GM06990 (cell line): ENCODE measurements around the gene EGLN2.
"Not testable (repeated sequence)": the region's sequence is repeated elsewhere in the genome, so short reads cannot be mapped to it uniquely, and the experiment has no call there.

Source experiments
- DNase-seq: peaks from one replicate; pipeline ENCODE4 v3.0.0-alpha.2; 2011; ENCODE audit not compliant: insufficient read length; ENCODE audit errors: extremely low read depth
- H3K27me3 ChIP-seq: replicated peaks from 2 replicates; pipeline ENCODE4 v1.6.0; 2011; ENCODE audit warnings: low read length; ENCODE audit not compliant: control insufficient read depth, insufficient read depth
- H3K36me3 ChIP-seq: 2 replicates; pipeline ENCODE4 v1.5.1; 2011; ENCODE audit warnings: low read length; ENCODE audit not compliant: control insufficient read depth, insufficient read depth
- H3K4me3 ChIP-seq: replicated peaks from 2 replicates; pipeline ENCODE4 v1.5.1; 2011; ENCODE audit warnings: low read depth, mild to moderate bottlenecking, control low read depth, low read length
- CTCF ChIP-seq: IDR thresholded peaks from 2 replicates; pipeline ENCODE4 v1.5.1; 2011; ENCODE audit warnings: low read length, control low read depth, mild to moderate bottlenecking, inconsistent platforms; ENCODE audit not compliant: insufficient read depth, poor library complexity, severe bottlenecking

EGLN2 gene

GRCh38 chr19:40778706-40779284 lies 20.2 kb upstream of the EGLN2 start:
- Histone ChIP-seq H3K27me3 (no peaks in the 10 kb centered on the region), H3K36me3 (peaks cover 3% of the 10 kb centered on the region), H3K4me3 (peak overlapping the region; percentile 80)
- no peak for DNase-seq
- TF ChIP-seq CTCF = no peak

- TF ChIP-seq CTCF = no peak
- DNase-seq = no peak
- H3K27me3 ChIP-seq = no peaks in the 10 kb centered on the region
- H3K4me3 ChIP-seq = no peak overlapping the region
- H3K36me3 ChIP-seq = peaks cover 4% of the 10 kb centered on the region
Observed at GRCh38 chr19:40780582-40780981, 18.4 kb upstream of the EGLN2 start.

- TF ChIP-seq CTCF = no peak
- DNase-seq = no peak
- Histone ChIP-seq H3K27me3 (no peaks in the 10 kb centered on the region), H3K4me3 (no peak overlapping the region), H3K36me3 (peaks cover 5% of the 10 kb centered on the region)
Observed at GRCh38 chr19:40781140-40781539, 17.9 kb upstream of the EGLN2 start.

GRCh38 chr19:40783711-40784110 lies 15.3 kb upstream of the EGLN2 start:
- no peak for TF ChIP-seq CTCF
- no peaks in the 10 kb centered on the region for H3K27me3 ChIP-seq
- peaks cover 11% of the 10 kb centered on the region for H3K36me3 ChIP-seq
- no peak for DNase-seq
- no peak overlapping the region for H3K4me3 ChIP-seq

GRCh38 chr19:40784146-40784545 lies 14.8 kb upstream of the EGLN2 start:
- DNase-seq, H3K4me3 ChIP-seq, H3K27me3 ChIP-seq: not testable (repeated sequence)
- peaks cover 11% of the 10 kb centered on the region for H3K36me3 ChIP-seq

- DNase-seq = no peak
- TF ChIP-seq CTCF = no peak
- Histone ChIP-seq H3K27me3 (no peaks in the 10 kb centered on the region), H3K36me3 (peaks cover 15% of the 10 kb centered on the region), H3K4me3 (no peak overlapping the region)
Observed at GRCh38 chr19:40785526-40785925, 13.5 kb upstream of the EGLN2 start.
